A549 (cell line): ENCODE results near the gene PCNX1. TPM values are rescaled to one million over a fixed set of nuclear protein-coding genes. Genes with fewer than 3 reads are reported as not detected.

Source experiments
- ATAC-seq, 2 experiments: fragments of 200-7000 bp in 1 of 2; fragments of >200 bp in 1 of 2; cut with Nextera tagmentation in 1 of 2; cut with Tn5 transposase in 1 of 2; 3 replicates each; pipeline versions ENCODE4 v1.8.0 to v1.9.1; 2018 to 2020; ENCODE audit warnings: mild to moderate bottlenecking in 1 of 2, moderate library complexity in 1 of 2
- CTCF ChIA-PET: fragments of 300-600 bp; sonication (Branson Sonifier 250); formaldehyde crosslinking; extraction: SDS; loops from one replicate; lab custom pipeline; 2021; ENCODE audit warnings: antibody characterized with exemption, inconsistent platforms; lab: Yijun Ruan, JAX
- POLR2A ChIA-PET: fragments of 350-600 bp; formaldehyde crosslinking; extraction: SDS; loops from one replicate; lab custom pipeline; 2021; ENCODE audit warnings: antibody characterized with exemption, inconsistent platforms; lab: Yijun Ruan, JAX
- DNase-seq, 2 experiments: peaks; one replicate each; pipeline versions ENCODE4 v3.0.0 to v3.0.0-alpha.2; 2011 to 2016; ENCODE audit warnings: low read depth in 1 of 2, low spot score in 1 of 2
- FAIRE-seq: peaks from 2 replicates; lab custom pipeline; 2011; peaks lifted over from hg19 to GRCh38; lab: Jason Lieb, UNC
- H3K27ac ChIP-seq, 2 experiments: fragments of >200 bp; sonication (Bioruptor Twin); formaldehyde crosslinking; 3 replicates each; pipeline ENCODE4 v1.5.1; 2016 to 2017
- H3K4me1 ChIP-seq: fragments of >200 bp; sonication (Bioruptor Twin); formaldehyde crosslinking; 3 replicates; pipeline ENCODE4 v1.6.1; 2016
- H3K4me2 ChIP-seq: fragments of >200 bp; sonication (Bioruptor Twin); formaldehyde crosslinking; 3 replicates; pipeline ENCODE4 v1.6.1; 2016
- H3K4me3 ChIP-seq: fragments of >200 bp; sonication (Bioruptor Twin); formaldehyde crosslinking; 3 replicates; pipeline ENCODE4 v1.5.1; 2016
- H3K9me3 ChIP-seq: fragments of >200 bp; sonication (Bioruptor Twin); formaldehyde crosslinking; 3 replicates; pipeline ENCODE4 v1.6.1; 2016
- CHD4 ChIP-seq: fragments of 200-600 bp; sonication (generic); IDR thresholded peaks from 2 replicates; pipeline ENCODE4 v1.6.1; 2016; ENCODE audit warnings: antibody characterized with exemption, mild to moderate bottlenecking, borderline replicate concordance
- EHF ChIP-seq: fragments of 250-450 bp; sonication (Bioruptor Pico); IDR thresholded peaks from 2 replicates; pipeline ENCODE4 v1.5.0; 2020; ENCODE audit warnings: mild to moderate bottlenecking
- EHMT2 ChIP-seq: fragments of 200-600 bp; sonication (generic); IDR thresholded peaks from 2 replicates; pipeline ENCODE4 v1.6.1; 2016; ENCODE audit warnings: antibody characterized with exemption, low read depth, mild to moderate bottlenecking, moderate library complexity
- FOSL2 ChIP-seq, 2 experiments: fragments of 450-650 bp in 1 of 2; fragments of >200 bp in 1 of 2; sonication (Bioruptor Twin) in 1 of 2; formaldehyde crosslinking; IDR thresholded peaks; 2 replicates each; pipeline versions ENCODE4 v1.5.0 to v1.6.1; 2016 to 2020; ENCODE audit warnings: mild to moderate bottlenecking in 1 of 2, moderate library complexity in 1 of 2
- GATA3 ChIP-seq: IDR thresholded peaks from 2 replicates; pipeline ENCODE4 v1.6.1; 2012; ENCODE audit warnings: borderline replicate concordance
- HDAC2 ChIP-seq: fragments of 200-600 bp; sonication (generic); IDR thresholded peaks from 2 replicates; pipeline ENCODE4 v1.6.1; 2016
- HEYL ChIP-seq: fragments of 250-450 bp; sonication (Bioruptor Pico); IDR thresholded peaks from 2 replicates; pipeline ENCODE4 v1.8.0; 2021; ENCODE audit warnings: mild to moderate bottlenecking, moderate library complexity
- HOXB13 ChIP-seq: fragments of 250-450 bp; sonication (Bioruptor Pico); IDR thresholded peaks from 2 replicates; pipeline ENCODE4 v1.5.0; 2020; ENCODE audit warnings: low read depth, mild to moderate bottlenecking, moderate library complexity
- HOXB5 ChIP-seq: fragments of 250-450 bp; sonication (Bioruptor Pico); IDR thresholded peaks from 2 replicates; pipeline ENCODE4 v1.5.0; 2020; ENCODE audit warnings: mild to moderate bottlenecking, moderate library complexity
- KDM5A ChIP-seq: fragments of 200-600 bp; sonication (generic); IDR thresholded peaks from 2 replicates; pipeline ENCODE4 v1.6.1; 2016; ENCODE audit warnings: antibody characterized with exemption, mild to moderate bottlenecking
- MAZ ChIP-seq: fragments of 150-350 bp; IDR thresholded peaks from 2 replicates; pipeline ENCODE4 v1.6.1; 2014; ENCODE audit warnings: antibody characterized with exemption, low read depth, low read length, borderline replicate concordance
- NFE2L2 ChIP-seq: fragments of 150-350 bp; conservative IDR thresholded peaks from 2 replicates; pipeline ENCODE4 v1.6.1; 2014; ENCODE audit warnings: low read length
- NPAS2 ChIP-seq: fragments of 250-450 bp; sonication (Bioruptor Pico); IDR thresholded peaks from 2 replicates; pipeline ENCODE4 v1.8.0; 2022; ENCODE audit warnings: mild to moderate bottlenecking, moderate library complexity, borderline replicate concordance
- NR3C1 ChIP-seq: fragments of >200 bp; sonication (Bioruptor Twin); formaldehyde crosslinking; IDR thresholded peaks from 3 replicates; pipeline ENCODE4 v1.6.1; 2017
- PHF8 ChIP-seq: fragments of 200-600 bp; sonication (generic); IDR thresholded peaks from 2 replicates; pipeline ENCODE4 v1.6.1; 2016; ENCODE audit warnings: low read depth, mild to moderate bottlenecking, antibody characterized with exemption, moderate library complexity, borderline replicate concordance
- POLR2AphosphoS2 ChIP-seq: conservative IDR thresholded peaks from 2 replicates; pipeline ENCODE4 v1.6.1; 2012; ENCODE audit warnings: low read length, improper control_type of control experiment, inconsistent platforms
- RFX5 ChIP-seq: fragments of 450-650 bp; IDR thresholded peaks from 2 replicates; pipeline ENCODE4 v1.7.1; 2014; ENCODE audit warnings: antibody characterized with exemption, mild to moderate bottlenecking, moderate library complexity
- SREBF2 ChIP-seq: fragments of 450-650 bp; IDR thresholded peaks from 2 replicates; pipeline ENCODE4 v1.6.1; 2014; ENCODE audit warnings: mild to moderate bottlenecking, moderate library complexity
- ZSCAN20 ChIP-seq: fragments of 250-450 bp; sonication (Bioruptor Pico); IDR thresholded peaks from 2 replicates; pipeline ENCODE4 v1.8.0; 2022; ENCODE audit warnings: mild to moderate bottlenecking, moderate library complexity
- WGBS: methylation state at CpG from one replicate; pipeline ENCODE4 v1.1.6; 2017; ENCODE audit errors: missing lambda C conversion rate; 5-methylcytosine and 5-hydroxymethylcytosine counted together
- polyA plus RNA-seq, 4 experiments: library from polyadenylated mRNA; depleted of rRNA in 3 of 4; stranded (reverse); fragments of >200 nt; fragmentation: RNase III in 1 of 4; extraction: RNeasy Plus Mini Kit Qiagen cat#74134 plus additional on column Dnase treatment in 1 of 4; gene quantifications; 2 replicates in 3 of 4; 3 replicates in 1 of 4; pipeline ENCODE4 v1.2.3, GENCODE V29; 2011 to 2017
- TF ChIP-seq, protein P1 (sequence below): IDR thresholded peaks from 2 replicates; pipeline ENCODE4 v1.6.1; 2012; ENCODE audit warnings: low read depth, borderline replicate concordance
- TF ChIP-seq, protein P2 (sequence below): fragments of >200 bp; sonication (Bioruptor Twin); formaldehyde crosslinking; IDR thresholded peaks from 3 replicates; pipeline ENCODE4 v1.6.1; 2016
- TF ChIP-seq, protein P3 (sequence below): fragments of >200 bp; sonication (Bioruptor Twin); formaldehyde crosslinking; IDR thresholded peaks from 2 replicates; pipeline ENCODE4 v1.6.1; 2016
- TF ChIP-seq, protein P4 (sequence below): IDR thresholded peaks from 2 replicates; pipeline ENCODE4 v1.6.1; 2012
- TF ChIP-seq, protein P5 (sequence below): IDR thresholded peaks from 2 replicates; pipeline ENCODE4 v1.6.1; 2012
- TF ChIP-seq, protein P6 (sequence below): fragments of >200 bp; sonication (Bioruptor Twin); formaldehyde crosslinking; IDR thresholded peaks from 3 replicates; pipeline ENCODE4 v1.5.1; 2016

Gene PCNX1
- polyA plus RNA-seq, 2 of the 4 experiments (the other 2 are of a cell fraction), result 10.4 to 45.0 TPM

DNA sequence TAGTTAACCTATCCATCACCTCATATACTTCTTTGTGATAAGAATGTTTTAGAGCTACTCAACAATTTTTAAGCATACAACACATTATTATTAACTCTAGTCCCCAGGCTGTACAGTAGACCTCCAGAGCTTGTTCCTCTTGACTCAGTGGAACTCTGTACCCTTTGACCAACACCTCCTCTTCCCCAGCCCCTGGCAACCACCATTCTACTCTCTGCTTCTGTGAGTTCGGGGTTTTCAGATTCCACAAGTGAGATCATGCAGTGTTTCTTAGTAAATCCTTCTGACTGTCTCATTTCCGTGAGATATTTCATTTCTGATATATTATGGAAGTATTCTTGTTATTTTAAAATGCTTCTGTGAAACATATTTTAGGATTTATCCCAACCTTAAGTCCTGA is 200.7 kb downstream of the PCNX1 start:
- no peak for FAIRE-seq
- Histone ChIP-seq H3K9me3 (no peaks in the 10 kb centered on the region), H3K27ac (no peak overlapping the region), H3K4me1 (no peaks in the 10 kb centered on the region), H3K4me2 (no peak overlapping the region), H3K4me3 (no peak overlapping the region)
- whole genome bisulfite sequencing, result 92% methylated on average over 2 of the region's 2 CpGs
- no peak for ATAC-seq
- TF ChIP-seq PHF8 (no peak), EHMT2 (no peak), SREBF2 (no peak), HDAC2 (no peak)
- TF ChIP-seq, protein P1, sequence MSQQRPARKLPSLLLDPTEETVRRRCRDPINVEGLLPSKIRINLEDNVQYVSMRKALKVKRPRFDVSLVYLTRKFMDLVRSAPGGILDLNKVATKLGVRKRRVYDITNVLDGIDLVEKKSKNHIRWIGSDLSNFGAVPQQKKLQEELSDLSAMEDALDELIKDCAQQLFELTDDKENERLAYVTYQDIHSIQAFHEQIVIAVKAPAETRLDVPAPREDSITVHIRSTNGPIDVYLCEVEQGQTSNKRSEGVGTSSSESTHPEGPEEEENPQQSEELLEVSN, result no peak
- POLR2A ChIA-PET, result no interaction called here
- CTCF ChIA-PET, result interaction anchor here (1.9 kb wide), 1 partner anchor 645 kb away, joined by 6 read pairs; no protein-coding TSS in a partner anchor
- no peak for DNase-seq

DNA sequence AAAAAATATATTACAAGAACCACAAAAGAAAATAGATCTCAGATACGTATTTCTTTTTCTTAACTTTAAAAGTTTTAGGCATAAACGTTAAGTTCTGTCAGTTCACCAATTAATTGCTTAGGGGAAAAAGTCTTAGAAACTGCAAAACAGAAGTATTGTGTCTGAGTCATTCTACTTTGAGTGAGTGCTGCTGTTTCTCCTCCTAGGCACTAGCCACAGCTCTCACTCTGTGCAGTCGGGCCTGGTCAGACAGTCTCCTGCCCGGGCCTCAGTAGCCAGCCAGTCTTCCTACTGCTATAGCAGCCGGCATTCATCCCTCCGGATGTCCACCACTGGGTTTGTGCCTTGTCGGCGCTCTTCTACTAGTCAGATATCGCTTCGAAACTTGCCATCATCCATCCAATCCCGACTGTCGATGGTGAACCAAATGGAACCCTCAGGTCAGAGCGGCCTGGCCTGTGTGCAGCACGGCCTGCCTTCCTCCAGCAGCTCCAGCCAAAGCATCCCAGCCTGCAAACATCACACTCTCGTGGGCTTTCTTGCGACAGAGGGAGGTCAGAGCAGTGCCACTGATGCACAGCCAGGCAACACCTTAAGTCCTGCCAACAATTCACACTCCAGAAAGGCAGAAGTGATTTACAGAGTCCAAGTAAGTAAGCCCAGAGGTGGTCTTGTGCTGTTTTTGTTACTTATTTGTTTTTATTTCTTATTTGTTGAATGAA is 201.3 kb downstream of the PCNX1 start:
- FAIRE-seq, result no peak
- no peak for ATAC-seq
- ChIA-PET POLR2A (no interaction called here), CTCF (no interaction called here)
- H3K27ac ChIP-seq, result no peak overlapping the region
- H3K9me3 ChIP-seq, result no peaks in the 10 kb centered on the region
- no peak for TF ChIP-seq RFX5
- no peak for TF ChIP-seq MAZ
- no peak for TF ChIP-seq HOXB5 (CRISPR knock-in tag)
- TF ChIP-seq, protein P2, sequence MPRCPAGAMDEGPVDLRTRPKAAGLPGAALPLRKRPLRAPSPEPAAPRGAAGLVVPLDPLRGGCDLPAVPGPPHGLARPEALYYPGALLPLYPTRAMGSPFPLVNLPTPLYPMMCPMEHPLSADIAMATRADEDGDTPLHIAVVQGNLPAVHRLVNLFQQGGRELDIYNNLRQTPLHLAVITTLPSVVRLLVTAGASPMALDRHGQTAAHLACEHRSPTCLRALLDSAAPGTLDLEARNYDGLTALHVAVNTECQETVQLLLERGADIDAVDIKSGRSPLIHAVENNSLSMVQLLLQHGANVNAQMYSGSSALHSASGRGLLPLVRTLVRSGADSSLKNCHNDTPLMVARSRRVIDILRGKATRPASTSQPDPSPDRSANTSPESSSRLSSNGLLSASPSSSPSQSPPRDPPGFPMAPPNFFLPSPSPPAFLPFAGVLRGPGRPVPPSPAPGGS, result no peak
- TF ChIP-seq KDM5A, result no peak
- no peak for TF ChIP-seq ZSCAN20 (CRISPR knock-in tag)
- TF ChIP-seq, protein P3, sequence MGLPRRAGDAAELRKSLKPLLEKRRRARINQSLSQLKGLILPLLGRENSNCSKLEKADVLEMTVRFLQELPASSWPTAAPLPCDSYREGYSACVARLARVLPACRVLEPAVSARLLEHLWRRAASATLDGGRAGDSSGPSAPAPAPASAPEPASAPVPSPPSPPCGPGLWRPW, result no peak
- no peak for TF ChIP-seq FOSL2 (IDR thresholded peaks at IDR 0.05)
- no peak for TF ChIP-seq FOSL2 (CRISPR knock-in tag; IDR thresholded peaks at IDR 0.05)
- no peak for TF ChIP-seq NR3C1
- TF ChIP-seq NPAS2 (CRISPR knock-in tag), result no peak
- no peak for TF ChIP-seq GATA3
- TF ChIP-seq NFE2L2, result no peak
- no peak for TF ChIP-seq EHF (CRISPR knock-in tag)
- TF ChIP-seq HOXB13 (CRISPR knock-in tag), result no peak
- no peak for TF ChIP-seq POLR2AphosphoS2
- TF ChIP-seq, protein P4, sequence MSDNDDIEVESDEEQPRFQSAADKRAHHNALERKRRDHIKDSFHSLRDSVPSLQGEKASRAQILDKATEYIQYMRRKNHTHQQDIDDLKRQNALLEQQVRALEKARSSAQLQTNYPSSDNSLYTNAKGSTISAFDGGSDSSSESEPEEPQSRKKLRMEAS, result no peak
- TF ChIP-seq, protein P5, sequence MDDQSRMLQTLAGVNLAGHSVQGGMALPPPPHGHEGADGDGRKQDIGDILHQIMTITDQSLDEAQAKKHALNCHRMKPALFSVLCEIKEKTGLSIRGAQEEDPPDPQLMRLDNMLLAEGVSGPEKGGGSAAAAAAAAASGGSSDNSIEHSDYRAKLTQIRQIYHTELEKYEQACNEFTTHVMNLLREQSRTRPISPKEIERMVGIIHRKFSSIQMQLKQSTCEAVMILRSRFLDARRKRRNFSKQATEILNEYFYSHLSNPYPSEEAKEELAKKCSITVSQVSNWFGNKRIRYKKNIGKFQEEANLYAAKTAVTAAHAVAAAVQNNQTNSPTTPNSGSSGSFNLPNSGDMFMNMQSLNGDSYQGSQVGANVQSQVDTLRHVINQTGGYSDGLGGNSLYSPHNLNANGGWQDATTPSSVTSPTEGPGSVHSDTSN, result no peak
- TF ChIP-seq HEYL (CRISPR knock-in tag), result no peak
- no peak for TF ChIP-seq CHD4
- TF ChIP-seq, protein P6, sequence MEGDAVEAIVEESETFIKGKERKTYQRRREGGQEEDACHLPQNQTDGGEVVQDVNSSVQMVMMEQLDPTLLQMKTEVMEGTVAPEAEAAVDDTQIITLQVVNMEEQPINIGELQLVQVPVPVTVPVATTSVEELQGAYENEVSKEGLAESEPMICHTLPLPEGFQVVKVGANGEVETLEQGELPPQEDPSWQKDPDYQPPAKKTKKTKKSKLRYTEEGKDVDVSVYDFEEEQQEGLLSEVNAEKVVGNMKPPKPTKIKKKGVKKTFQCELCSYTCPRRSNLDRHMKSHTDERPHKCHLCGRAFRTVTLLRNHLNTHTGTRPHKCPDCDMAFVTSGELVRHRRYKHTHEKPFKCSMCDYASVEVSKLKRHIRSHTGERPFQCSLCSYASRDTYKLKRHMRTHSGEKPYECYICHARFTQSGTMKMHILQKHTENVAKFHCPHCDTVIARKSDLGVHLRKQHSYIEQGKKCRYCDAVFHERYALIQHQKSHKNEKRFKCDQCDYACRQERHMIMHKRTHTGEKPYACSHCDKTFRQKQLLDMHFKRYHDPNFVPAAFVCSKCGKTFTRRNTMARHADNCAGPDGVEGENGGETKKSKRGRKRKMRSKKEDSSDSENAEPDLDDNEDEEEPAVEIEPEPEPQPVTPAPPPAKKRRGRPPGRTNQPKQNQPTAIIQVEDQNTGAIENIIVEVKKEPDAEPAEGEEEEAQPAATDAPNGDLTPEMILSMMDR, result no peak
- no peak overlapping the region for H3K4me3 ChIP-seq
- H3K4me2 ChIP-seq, result no peak overlapping the region
- no peaks in the 10 kb centered on the region for H3K4me1 ChIP-seq
- no peak for DNase-seq
- WGBS, result 90% methylated on average over 16 of the region's 16 CpGs
